HEK293 (cell line): ENCODE measurements around the gene COL5A3.

ENCODE experiments used
- EGR2 ChIP-seq: fragments of 450-650 bp; formaldehyde crosslinking; IDR thresholded peaks from 2 replicates; pipeline ENCODE4 v1.5.1; 2016; ENCODE audit warnings: low read depth, missing biosample characterization, missing genetic modification characterization
- GLI4 ChIP-seq: fragments of 450-650 bp; formaldehyde crosslinking; IDR thresholded peaks from 2 replicates; pipeline ENCODE4 v1.5.1; 2016; ENCODE audit warnings: missing biosample characterization, missing genetic modification characterization
- KLF10 ChIP-seq: fragments of 450-650 bp; IDR thresholded peaks from 2 replicates; pipeline ENCODE4 v1.5.1; 2018; ENCODE audit warnings: missing biosample characterization, mild to moderate bottlenecking, missing genetic modification characterization
- KLF16 ChIP-seq: fragments of 450-650 bp; formaldehyde crosslinking; IDR thresholded peaks from 2 replicates; pipeline ENCODE4 v1.5.1; 2017; ENCODE audit warnings: missing biosample characterization, missing genetic modification characterization
- SCRT1 ChIP-seq: fragments of 450-650 bp; formaldehyde crosslinking; IDR thresholded peaks from 2 replicates; pipeline ENCODE4 v1.5.1; 2016; ENCODE audit warnings: missing biosample characterization, missing genetic modification characterization, borderline replicate concordance
- TRIM28 ChIP-seq: IDR thresholded peaks from 2 replicates; pipeline ENCODE4 v1.6.1; 2011; ENCODE audit warnings: low read length, control low read depth, borderline replicate concordance
- YY2 ChIP-seq: fragments of 450-650 bp; formaldehyde crosslinking; IDR thresholded peaks from 2 replicates; pipeline ENCODE4 v1.5.1; 2016; ENCODE audit warnings: missing biosample characterization, missing genetic modification characterization
- ZNF114 ChIP-seq: fragments of 450-650 bp; formaldehyde crosslinking; IDR thresholded peaks from 2 replicates; pipeline ENCODE4 v1.5.0; 2017; ENCODE audit warnings: missing biosample characterization, missing genetic modification characterization
- ZNF121 ChIP-seq: fragments of 450-650 bp; formaldehyde crosslinking; IDR thresholded peaks from 2 replicates; pipeline ENCODE4 v1.5.1; 2016; ENCODE audit warnings: missing biosample characterization, missing genetic modification characterization
- ZNF157 ChIP-seq: fragments of 450-650 bp; formaldehyde crosslinking; IDR thresholded peaks from 2 replicates; pipeline ENCODE4 v1.5.1; 2016; ENCODE audit warnings: missing biosample characterization, missing genetic modification characterization
- ZNF211 ChIP-seq: fragments of 450-650 bp; formaldehyde crosslinking; IDR thresholded peaks from 2 replicates; pipeline ENCODE4 v1.5.1; 2016; ENCODE audit warnings: low read depth, missing biosample characterization, missing genetic modification characterization
- ZNF561 ChIP-seq: fragments of 450-650 bp; IDR thresholded peaks from 2 replicates; pipeline ENCODE4 v1.5.1; 2018; ENCODE audit warnings: missing biosample characterization, missing genetic modification characterization, borderline replicate concordance
- ZNF571 ChIP-seq: fragments of 450-650 bp; formaldehyde crosslinking; IDR thresholded peaks from 2 replicates; pipeline ENCODE4 v1.5.0; 2017; ENCODE audit warnings: missing biosample characterization, missing genetic modification characterization
- ZNF600 ChIP-seq: fragments of 450-650 bp; formaldehyde crosslinking; IDR thresholded peaks from 2 replicates; pipeline ENCODE4 v1.5.1; 2016; ENCODE audit warnings: missing biosample characterization, missing genetic modification characterization
- ZNF623 ChIP-seq: fragments of 450-650 bp; formaldehyde crosslinking; IDR thresholded peaks from 2 replicates; pipeline ENCODE4 v1.5.1; 2016; ENCODE audit warnings: missing biosample characterization, missing genetic modification characterization
- ZNF768 ChIP-seq: fragments of 450-650 bp; formaldehyde crosslinking; IDR thresholded peaks from 2 replicates; pipeline ENCODE4 v1.5.1; 2018; ENCODE audit warnings: missing biosample characterization, mild to moderate bottlenecking, missing genetic modification characterization
- TF ChIP-seq, protein P1 (sequence below): fragments of 450-650 bp; formaldehyde crosslinking; IDR thresholded peaks from 2 replicates; pipeline ENCODE4 v1.5.1; 2016; ENCODE audit warnings: missing biosample characterization, missing genetic modification characterization, borderline replicate concordance
- TF ChIP-seq, protein P2 (sequence below): fragments of 450-650 bp; IDR thresholded peaks from 2 replicates; pipeline ENCODE4 v1.5.1; 2018; ENCODE audit warnings: missing biosample characterization, missing genetic modification characterization
- TF ChIP-seq, protein P3 (sequence below): fragments of 450-650 bp; formaldehyde crosslinking; IDR thresholded peaks from 2 replicates; pipeline ENCODE4 v1.5.1; 2017; ENCODE audit warnings: missing biosample characterization, missing genetic modification characterization
- TF ChIP-seq, protein P4 (sequence below): fragments of 450-650 bp; formaldehyde crosslinking; IDR thresholded peaks from 2 replicates; pipeline ENCODE4 v1.5.1; 2016; ENCODE audit warnings: missing biosample characterization, missing genetic modification characterization
- TF ChIP-seq, protein P5 (sequence below): fragments of 450-650 bp; formaldehyde crosslinking; IDR thresholded peaks from 2 replicates; pipeline ENCODE4 v1.5.1; 2017; ENCODE audit warnings: missing biosample characterization, mild to moderate bottlenecking, missing genetic modification characterization, moderate library complexity
- TF ChIP-seq, protein P6 (sequence below): fragments of 450-650 bp; formaldehyde crosslinking; IDR thresholded peaks from 2 replicates; pipeline ENCODE4 v1.5.1; 2016; ENCODE audit warnings: missing biosample characterization, missing genetic modification characterization
- TF ChIP-seq, protein P7 (sequence below): fragments of 450-650 bp; formaldehyde crosslinking; IDR thresholded peaks from 2 replicates; pipeline ENCODE4 v1.5.1; 2016; ENCODE audit warnings: missing biosample characterization, missing genetic modification characterization

COL5A3 gene

DNA sequence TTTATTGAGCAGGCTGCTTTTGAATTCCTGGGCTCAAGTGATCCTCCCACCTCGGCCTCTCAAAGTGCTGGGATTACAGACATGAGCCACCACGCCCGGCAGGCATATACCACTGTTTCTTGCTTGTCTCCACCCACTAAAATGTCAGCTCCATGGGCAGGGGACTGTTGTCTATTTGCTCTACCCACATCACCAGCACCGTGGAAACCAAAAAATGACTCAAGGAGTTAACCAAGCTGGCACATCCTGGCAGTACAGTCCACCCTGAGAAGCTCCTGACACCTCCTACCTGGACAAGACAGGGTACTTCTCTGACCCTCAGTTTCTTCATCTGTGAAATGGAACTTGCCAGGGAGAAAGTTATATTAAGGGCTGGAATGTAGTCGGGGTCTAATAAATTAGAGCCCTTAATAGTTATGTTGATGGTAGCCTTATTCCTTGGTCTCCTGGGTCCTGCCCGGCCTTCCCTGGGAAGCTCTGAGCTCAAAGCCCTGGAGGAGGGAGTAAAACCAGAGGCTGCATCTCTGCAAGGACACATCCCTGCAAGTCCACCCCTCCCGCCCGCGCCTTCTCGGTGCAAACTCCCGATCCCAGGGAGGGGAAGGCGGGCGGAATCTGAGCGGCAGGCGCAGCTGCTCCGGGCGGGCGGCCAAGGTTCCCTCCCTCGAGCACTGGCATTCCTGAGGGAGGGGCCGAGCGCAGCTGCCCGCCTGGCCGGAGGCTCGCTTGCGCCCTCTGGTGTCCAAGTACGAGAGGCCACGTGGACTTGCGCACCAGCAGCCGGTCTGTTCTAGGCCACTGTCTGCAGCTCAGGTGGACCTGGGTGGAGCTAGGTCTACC, 17.1 kb upstream of the COL5A3 start (continued):
- TF ChIP-seq, protein P1, sequence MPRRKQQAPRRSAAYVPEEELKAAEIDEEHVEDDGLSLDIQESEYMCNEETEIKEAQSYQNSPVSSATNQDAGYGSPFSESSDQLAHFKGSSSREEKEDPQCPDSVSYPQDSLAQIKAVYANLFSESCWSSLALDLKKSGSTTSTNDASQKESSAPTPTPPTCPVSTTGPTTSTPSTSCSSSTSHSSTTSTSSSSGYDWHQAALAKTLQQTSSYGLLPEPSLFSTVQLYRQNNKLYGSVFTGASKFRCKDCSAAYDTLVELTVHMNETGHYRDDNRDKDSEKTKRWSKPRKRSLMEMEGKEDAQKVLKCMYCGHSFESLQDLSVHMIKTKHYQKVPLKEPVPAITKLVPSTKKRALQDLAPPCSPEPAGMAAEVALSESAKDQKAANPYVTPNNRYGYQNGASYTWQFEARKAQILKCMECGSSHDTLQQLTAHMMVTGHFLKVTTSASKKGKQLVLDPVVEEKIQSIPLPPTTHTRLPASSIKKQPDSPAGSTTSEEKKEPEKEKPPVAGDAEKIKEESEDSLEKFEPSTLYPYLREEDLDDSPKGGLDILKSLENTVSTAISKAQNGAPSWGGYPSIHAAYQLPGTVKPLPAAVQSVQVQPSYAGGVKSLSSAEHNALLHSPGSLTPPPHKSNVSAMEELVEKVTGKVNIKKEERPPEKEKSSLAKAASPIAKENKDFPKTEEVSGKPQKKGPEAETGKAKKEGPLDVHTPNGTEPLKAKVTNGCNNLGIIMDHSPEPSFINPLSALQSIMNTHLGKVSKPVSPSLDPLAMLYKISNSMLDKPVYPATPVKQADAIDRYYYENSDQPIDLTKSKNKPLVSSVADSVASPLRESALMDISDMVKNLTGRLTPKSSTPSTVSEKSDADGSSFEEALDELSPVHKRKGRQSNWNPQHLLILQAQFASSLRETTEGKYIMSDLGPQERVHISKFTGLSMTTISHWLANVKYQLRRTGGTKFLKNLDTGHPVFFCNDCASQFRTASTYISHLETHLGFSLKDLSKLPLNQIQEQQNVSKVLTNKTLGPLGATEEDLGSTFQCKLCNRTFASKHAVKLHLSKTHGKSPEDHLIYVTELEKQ (tag by site-specific recombination): no peak
- no peak for TF ChIP-seq ZNF157 (tag by site-specific recombination)
- TF ChIP-seq KLF10 (tag by site-specific recombination): peak; percentile 89
- no peak for TF ChIP-seq GLI4
- no peak for TF ChIP-seq ZNF571 (tag by site-specific recombination)
- no peak for TF ChIP-seq ZNF121
- TF ChIP-seq ZNF211 (tag by site-specific recombination): no peak
- no peak for TF ChIP-seq ZNF114 (tag by site-specific recombination)
- TF ChIP-seq, protein P2, sequence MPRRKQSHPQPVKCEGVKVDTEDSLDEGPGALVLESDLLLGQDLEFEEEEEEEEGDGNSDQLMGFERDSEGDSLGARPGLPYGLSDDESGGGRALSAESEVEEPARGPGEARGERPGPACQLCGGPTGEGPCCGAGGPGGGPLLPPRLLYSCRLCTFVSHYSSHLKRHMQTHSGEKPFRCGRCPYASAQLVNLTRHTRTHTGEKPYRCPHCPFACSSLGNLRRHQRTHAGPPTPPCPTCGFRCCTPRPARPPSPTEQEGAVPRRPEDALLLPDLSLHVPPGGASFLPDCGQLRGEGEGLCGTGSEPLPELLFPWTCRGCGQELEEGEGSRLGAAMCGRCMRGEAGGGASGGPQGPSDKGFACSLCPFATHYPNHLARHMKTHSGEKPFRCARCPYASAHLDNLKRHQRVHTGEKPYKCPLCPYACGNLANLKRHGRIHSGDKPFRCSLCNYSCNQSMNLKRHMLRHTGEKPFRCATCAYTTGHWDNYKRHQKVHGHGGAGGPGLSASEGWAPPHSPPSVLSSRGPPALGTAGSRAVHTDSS (tag by site-specific recombination): no peak
- TF ChIP-seq, protein P3, sequence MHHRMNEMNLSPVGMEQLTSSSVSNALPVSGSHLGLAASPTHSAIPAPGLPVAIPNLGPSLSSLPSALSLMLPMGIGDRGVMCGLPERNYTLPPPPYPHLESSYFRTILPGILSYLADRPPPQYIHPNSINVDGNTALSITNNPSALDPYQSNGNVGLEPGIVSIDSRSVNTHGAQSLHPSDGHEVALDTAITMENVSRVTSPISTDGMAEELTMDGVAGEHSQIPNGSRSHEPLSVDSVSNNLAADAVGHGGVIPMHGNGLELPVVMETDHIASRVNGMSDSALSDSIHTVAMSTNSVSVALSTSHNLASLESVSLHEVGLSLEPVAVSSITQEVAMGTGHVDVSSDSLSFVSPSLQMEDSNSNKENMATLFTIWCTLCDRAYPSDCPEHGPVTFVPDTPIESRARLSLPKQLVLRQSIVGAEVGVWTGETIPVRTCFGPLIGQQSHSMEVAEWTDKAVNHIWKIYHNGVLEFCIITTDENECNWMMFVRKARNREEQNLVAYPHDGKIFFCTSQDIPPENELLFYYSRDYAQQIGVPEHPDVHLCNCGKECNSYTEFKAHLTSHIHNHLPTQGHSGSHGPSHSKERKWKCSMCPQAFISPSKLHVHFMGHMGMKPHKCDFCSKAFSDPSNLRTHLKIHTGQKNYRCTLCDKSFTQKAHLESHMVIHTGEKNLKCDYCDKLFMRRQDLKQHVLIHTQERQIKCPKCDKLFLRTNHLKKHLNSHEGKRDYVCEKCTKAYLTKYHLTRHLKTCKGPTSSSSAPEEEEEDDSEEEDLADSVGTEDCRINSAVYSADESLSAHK: 0 out of 2 replicates have a peak, but pooled peaks have one; percentile 44
- TF ChIP-seq KLF16: peak; percentile 81
- TF ChIP-seq, protein P4, sequence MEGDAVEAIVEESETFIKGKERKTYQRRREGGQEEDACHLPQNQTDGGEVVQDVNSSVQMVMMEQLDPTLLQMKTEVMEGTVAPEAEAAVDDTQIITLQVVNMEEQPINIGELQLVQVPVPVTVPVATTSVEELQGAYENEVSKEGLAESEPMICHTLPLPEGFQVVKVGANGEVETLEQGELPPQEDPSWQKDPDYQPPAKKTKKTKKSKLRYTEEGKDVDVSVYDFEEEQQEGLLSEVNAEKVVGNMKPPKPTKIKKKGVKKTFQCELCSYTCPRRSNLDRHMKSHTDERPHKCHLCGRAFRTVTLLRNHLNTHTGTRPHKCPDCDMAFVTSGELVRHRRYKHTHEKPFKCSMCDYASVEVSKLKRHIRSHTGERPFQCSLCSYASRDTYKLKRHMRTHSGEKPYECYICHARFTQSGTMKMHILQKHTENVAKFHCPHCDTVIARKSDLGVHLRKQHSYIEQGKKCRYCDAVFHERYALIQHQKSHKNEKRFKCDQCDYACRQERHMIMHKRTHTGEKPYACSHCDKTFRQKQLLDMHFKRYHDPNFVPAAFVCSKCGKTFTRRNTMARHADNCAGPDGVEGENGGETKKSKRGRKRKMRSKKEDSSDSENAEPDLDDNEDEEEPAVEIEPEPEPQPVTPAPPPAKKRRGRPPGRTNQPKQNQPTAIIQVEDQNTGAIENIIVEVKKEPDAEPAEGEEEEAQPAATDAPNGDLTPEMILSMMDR: peak; percentile 98
- 0 out of 2 replicates have a peak, but pooled peaks have one; percentile 12 for TF ChIP-seq YY2 (tag by site-specific recombination)
- no peak; the same call in 1 of the 2 replicates for TF ChIP-seq ZNF561 (tag by site-specific recombination)
- peak; percentile 51; the same call in 1 of the 2 replicates for TF ChIP-seq ZNF600 (tag by site-specific recombination)
- TF ChIP-seq EGR2 (tag by site-specific recombination): peak; percentile 63; the same call in 1 of the 2 replicates
- peak; percentile 39; the same call in 1 of the 2 replicates for TF ChIP-seq ZNF768 (tag by site-specific recombination)
- TF ChIP-seq, protein P5, sequence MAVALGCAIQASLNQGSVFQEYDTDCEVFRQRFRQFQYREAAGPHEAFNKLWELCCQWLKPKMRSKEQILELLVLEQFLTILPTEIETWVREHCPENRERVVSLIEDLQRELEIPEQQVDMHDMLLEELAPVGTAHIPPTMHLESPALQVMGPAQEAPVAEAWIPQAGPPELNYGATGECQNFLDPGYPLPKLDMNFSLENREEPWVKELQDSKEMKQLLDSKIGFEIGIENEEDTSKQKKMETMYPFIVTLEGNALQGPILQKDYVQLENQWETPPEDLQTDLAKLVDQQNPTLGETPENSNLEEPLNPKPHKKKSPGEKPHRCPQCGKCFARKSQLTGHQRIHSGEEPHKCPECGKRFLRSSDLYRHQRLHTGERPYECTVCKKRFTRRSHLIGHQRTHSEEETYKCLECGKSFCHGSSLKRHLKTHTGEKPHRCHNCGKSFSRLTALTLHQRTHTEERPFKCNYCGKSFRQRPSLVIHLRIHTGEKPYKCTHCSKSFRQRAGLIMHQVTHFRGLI (tag by site-specific recombination): no peak
- TF ChIP-seq TRIM28: no peak
- TF ChIP-seq, protein P6, sequence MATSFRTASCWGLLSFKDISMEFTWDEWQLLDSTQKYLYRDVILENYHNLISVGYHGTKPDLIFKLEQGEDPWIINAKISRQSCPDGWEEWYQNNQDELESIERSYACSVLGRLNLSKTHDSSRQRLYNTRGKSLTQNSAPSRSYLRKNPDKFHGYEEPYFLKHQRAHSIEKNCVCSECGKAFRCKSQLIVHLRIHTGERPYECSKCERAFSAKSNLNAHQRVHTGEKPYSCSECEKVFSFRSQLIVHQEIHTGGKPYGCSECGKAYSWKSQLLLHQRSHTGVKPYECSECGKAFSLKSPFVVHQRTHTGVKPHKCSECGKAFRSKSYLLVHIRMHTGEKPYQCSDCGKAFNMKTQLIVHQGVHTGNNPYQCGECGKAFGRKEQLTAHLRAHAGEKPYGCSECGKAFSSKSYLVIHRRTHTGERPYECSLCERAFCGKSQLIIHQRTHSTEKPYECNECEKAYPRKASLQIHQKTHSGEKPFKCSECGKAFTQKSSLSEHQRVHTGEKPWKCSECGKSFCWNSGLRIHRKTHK (tag by site-specific recombination): no peak
- TF ChIP-seq SCRT1 (tag by site-specific recombination): no peak
- TF ChIP-seq ZNF623 (tag by site-specific recombination): no peak
- TF ChIP-seq, protein P7, sequence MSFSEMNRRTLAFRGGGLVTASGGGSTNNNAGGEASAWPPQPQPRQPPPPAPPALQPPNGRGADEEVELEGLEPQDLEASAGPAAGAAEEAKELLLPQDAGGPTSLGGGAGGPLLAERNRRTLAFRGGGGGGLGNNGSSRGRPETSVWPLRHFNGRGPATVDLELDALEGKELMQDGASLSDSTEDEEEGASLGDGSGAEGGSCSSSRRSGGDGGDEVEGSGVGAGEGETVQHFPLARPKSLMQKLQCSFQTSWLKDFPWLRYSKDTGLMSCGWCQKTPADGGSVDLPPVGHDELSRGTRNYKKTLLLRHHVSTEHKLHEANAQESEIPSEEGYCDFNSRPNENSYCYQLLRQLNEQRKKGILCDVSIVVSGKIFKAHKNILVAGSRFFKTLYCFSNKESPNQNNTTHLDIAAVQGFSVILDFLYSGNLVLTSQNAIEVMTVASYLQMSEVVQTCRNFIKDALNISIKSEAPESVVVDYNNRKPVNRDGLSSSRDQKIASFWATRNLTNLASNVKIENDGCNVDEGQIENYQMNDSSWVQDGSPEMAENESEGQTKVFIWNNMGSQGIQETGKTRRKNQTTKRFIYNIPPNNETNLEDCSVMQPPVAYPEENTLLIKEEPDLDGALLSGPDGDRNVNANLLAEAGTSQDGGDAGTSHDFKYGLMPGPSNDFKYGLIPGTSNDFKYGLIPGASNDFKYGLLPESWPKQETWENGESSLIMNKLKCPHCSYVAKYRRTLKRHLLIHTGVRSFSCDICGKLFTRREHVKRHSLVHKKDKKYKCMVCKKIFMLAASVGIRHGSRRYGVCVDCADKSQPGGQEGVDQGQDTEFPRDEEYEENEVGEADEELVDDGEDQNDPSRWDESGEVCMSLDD (tag by site-specific recombination): no peak
